PC-9 (cell line): Measurements from ENCODE around the gene XIRP1. TPM values are rescaled to one million over a fixed set of nuclear protein-coding genes. Genes with fewer than 3 reads are reported as not detected.

Source experiments
- BruUV-seq: library from RNA; stranded (reverse); fragments of 400-500 nt; replicated peaks from 2 replicates; lab custom pipeline; 2021; lab: Mats Ljungman, UMichigan
- CTCF ChIA-PET: fragments of 300-600 bp; sonication (Branson Sonifier 250); formaldehyde crosslinking; loops from one replicate; lab custom pipeline; 2022; ENCODE audit warnings: antibody characterized with exemption; lab: Charles Lee
- POLR2A ChIA-PET: fragments of 300-600 bp; sonication (Branson Sonifier 250); formaldehyde crosslinking; loops from one replicate; lab custom pipeline; 2022; ENCODE audit warnings: antibody characterized with exemption; ENCODE audit not compliant: unreplicated experiment; lab: Charles Lee
- DNase-seq, 2 experiments: peaks; one replicate each; pipeline versions ENCODE4 v3.0.0 to v3.0.0-alpha.2; 2015 to 2022; ENCODE audit warnings: mixed read lengths in 1 of 2
- H2AFZ ChIP-seq: fragments of 200-600 bp; sonication (generic); 2 replicates; pipeline ENCODE4 v1.8.1; 2017; ENCODE audit warnings: antibody characterized with exemption
- H3F3A ChIP-seq: fragments of 200-600 bp; sonication (generic); 2 replicates; pipeline ENCODE4 v1.8.1; 2017; ENCODE audit warnings: antibody characterized with exemption, mild to moderate bottlenecking, low read depth; ENCODE audit not compliant: insufficient read depth
- H3K27ac ChIP-seq: fragments of 200-600 bp; sonication (generic); 2 replicates; pipeline ENCODE4 v1.6.1; 2016; ENCODE audit warnings: mixed run types
- H3K27me3 ChIP-seq: fragments of 200-600 bp; sonication (generic); 2 replicates; pipeline ENCODE4 v1.6.1; 2016; ENCODE audit warnings: low read depth, mixed run types; ENCODE audit not compliant: insufficient read depth
- H3K36me3 ChIP-seq: fragments of 200-600 bp; sonication (generic); 2 replicates; pipeline ENCODE4 v1.6.1; 2016; ENCODE audit warnings: low read depth, mixed run types
- H3K4me1 ChIP-seq: fragments of 200-600 bp; sonication (generic); replicated peaks from 2 replicates; pipeline ENCODE4 v1.6.1; 2016; ENCODE audit warnings: mixed run types; ENCODE audit not compliant: insufficient read depth
- H3K4me2 ChIP-seq: fragments of 200-600 bp; sonication (generic); 2 replicates; pipeline ENCODE4 v1.6.1; 2017; ENCODE audit warnings: mixed run types
- H3K4me3 ChIP-seq: fragments of 200-600 bp; sonication (generic); 2 replicates; pipeline ENCODE4 v1.6.1; 2016; ENCODE audit warnings: mixed run types
- H3K79me2 ChIP-seq: fragments of 200-600 bp; sonication (generic); 2 replicates; pipeline ENCODE4 v1.6.1; 2017; ENCODE audit warnings: low read depth, mixed run types
- H3K9me2 ChIP-seq: fragments of 200-600 bp; sonication (generic); 2 replicates; pipeline ENCODE4 v1.8.1; 2017; ENCODE audit warnings: mild to moderate bottlenecking; ENCODE audit not compliant: insufficient read depth
- H3K9me3 ChIP-seq: fragments of 200-600 bp; sonication (generic); 2 replicates; pipeline ENCODE4 v1.8.1; 2016; ENCODE audit warnings: low read depth; ENCODE audit not compliant: insufficient read depth
- H4K20me1 ChIP-seq: fragments of 200-600 bp; sonication (generic); 2 replicates; pipeline ENCODE4 v1.8.1; 2017; ENCODE audit not compliant: insufficient read depth
- EZH2 ChIP-seq: fragments of 200-600 bp; sonication (generic); IDR thresholded peaks from 2 replicates; pipeline ENCODE4 v1.8.0; 2017; ENCODE audit warnings: antibody characterized with exemption, low read depth
- intact Hi-C: fragments of 100-400 bp; cut with micrococcal nuclease; formaldehyde crosslinking; loops from one replicate; pipeline ENCODE4 v1.10.0; 2022; ENCODE audit not compliant: unreplicated experiment
- total RNA-seq: library from RNA; stranded (reverse); gene quantifications from 2 replicates; pipeline ENCODE4 v1.2.3, GENCODE V29; 2021
- TF ChIP-seq, protein P1 (sequence below): fragments of 200-600 bp; sonication (generic); conservative IDR thresholded peaks from 2 replicates; pipeline ENCODE4 v1.6.1; 2017; ENCODE audit warnings: mixed run types, antibody characterized with exemption, mild to moderate bottlenecking, moderate library complexity

XIRP1 gene
- total RNA-seq, 1 experiment from 2014 or later = not detected

DNA sequence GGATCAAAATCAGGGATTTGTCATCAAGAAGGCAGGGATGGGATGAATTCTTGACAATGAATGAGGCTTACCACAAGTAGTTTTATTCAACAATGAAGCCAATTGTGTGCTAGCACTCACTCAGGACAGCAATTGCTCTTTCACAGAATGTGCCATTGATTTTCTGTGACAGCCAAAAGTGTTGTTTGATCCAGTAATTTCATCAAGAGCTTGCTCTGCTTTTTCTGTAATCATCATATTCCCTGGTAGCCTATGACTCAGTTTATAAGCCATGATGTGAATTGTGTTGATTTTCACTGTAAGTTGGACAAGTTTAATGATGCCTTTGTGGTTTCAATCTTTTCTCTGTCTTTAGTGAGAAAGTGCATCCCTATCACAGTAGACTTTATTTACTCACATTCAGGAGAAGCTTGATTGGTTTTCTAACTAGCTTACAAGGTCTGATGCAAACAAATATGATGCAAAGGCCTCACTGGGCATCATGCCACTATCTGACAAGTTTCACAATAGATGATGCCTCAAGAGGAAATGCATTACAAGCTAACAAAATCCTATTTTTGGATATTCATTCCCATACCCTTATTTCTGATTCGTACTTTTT, 25.4 kb downstream of the XIRP1 start:
- Histone ChIP-seq H3K79me2 (no peaks in the 10 kb centered on the region), H3K4me2 (peak overlapping the region; percentile 15; the same call in 1 of the 2 replicates), H3K27ac (peak overlapping the region; percentile 55), H3K9me2 (no peaks in the 10 kb centered on the region), H3K4me3 (no peak overlapping the region), H2AFZ (no peak overlapping the region), H3K36me3 (no peaks in the 10 kb centered on the region), H3K4me1 (peaks cover 28% of the 10 kb centered on the region), H3F3A (peaks cover 16% of the 10 kb centered on the region), H4K20me1 (no peaks in the 10 kb centered on the region), H3K27me3 (no peaks in the 10 kb centered on the region), H3K9me3 (no peaks in the 10 kb centered on the region)
- peak in 1 of 2 experiments; percentile 77 for DNase-seq
- intact Hi-C loops = no loop called here
- TF ChIP-seq, protein P1, sequence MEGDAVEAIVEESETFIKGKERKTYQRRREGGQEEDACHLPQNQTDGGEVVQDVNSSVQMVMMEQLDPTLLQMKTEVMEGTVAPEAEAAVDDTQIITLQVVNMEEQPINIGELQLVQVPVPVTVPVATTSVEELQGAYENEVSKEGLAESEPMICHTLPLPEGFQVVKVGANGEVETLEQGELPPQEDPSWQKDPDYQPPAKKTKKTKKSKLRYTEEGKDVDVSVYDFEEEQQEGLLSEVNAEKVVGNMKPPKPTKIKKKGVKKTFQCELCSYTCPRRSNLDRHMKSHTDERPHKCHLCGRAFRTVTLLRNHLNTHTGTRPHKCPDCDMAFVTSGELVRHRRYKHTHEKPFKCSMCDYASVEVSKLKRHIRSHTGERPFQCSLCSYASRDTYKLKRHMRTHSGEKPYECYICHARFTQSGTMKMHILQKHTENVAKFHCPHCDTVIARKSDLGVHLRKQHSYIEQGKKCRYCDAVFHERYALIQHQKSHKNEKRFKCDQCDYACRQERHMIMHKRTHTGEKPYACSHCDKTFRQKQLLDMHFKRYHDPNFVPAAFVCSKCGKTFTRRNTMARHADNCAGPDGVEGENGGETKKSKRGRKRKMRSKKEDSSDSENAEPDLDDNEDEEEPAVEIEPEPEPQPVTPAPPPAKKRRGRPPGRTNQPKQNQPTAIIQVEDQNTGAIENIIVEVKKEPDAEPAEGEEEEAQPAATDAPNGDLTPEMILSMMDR = no peak
- no peak for TF ChIP-seq EZH2
- BruUV-seq = no TSS peak
- ChIA-PET CTCF (interaction anchor here (1.2 kb wide), 1 partner anchor 42 kb away, joined by 3 read pairs; no protein-coding TSS in a partner anchor), POLR2A (no interaction called here)

DNA sequence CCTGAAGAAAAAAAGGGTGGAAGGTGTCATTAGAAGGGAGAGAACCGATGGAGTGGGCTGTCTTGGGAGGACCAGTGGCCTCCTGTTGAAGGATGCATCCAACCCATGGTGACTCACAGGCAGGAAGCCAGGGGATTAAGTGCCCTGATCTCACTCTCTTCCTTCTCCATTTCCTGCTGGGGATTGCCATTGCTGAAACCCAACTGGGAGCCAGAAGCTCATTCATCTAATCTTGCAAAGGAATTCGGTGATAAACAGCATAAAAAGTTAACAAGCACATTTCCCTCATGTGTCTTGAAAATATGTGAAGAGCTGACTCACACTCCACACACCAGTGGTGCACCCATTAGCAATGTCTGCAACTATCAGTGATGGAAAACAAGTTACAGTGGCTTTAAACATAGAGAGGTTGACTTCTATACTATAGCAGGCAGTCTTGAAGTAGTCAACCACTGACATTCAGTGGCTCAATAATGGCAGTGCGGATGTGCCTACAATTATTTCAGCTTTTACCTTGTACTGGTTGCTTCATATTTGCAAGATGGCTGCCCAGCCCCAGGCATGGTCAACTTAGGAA, 26.2 kb downstream of the XIRP1 start:
- Histone ChIP-seq H2AFZ (no peak overlapping the region), H3K4me2 (peak overlapping the region; percentile 15; the same call in 1 of the 2 replicates), H3K9me3 (no peaks in the 10 kb centered on the region), H3K4me1 (peaks cover 28% of the 10 kb centered on the region), H3K9me2 (no peaks in the 10 kb centered on the region), H3F3A (peaks cover 16% of the 10 kb centered on the region), H3K27me3 (no peaks in the 10 kb centered on the region), H3K27ac (peak overlapping the region; percentile 55), H3K79me2 (no peaks in the 10 kb centered on the region), H3K36me3 (no peaks in the 10 kb centered on the region), H4K20me1 (no peaks in the 10 kb centered on the region), H3K4me3 (no peak overlapping the region)
- no peak for TF ChIP-seq EZH2
- TF ChIP-seq, protein P1 = no peak
- intact Hi-C loops = no loop called here
- no TSS peak for BruUV-seq
- POLR2A ChIA-PET = no interaction called here
- CTCF ChIA-PET = interaction anchor here (1.2 kb wide), 1 partner anchor 41 kb away, joined by 3 read pairs; no protein-coding TSS in a partner anchor
- peak; percentile 25 to 84 for DNase-seq

DNA sequence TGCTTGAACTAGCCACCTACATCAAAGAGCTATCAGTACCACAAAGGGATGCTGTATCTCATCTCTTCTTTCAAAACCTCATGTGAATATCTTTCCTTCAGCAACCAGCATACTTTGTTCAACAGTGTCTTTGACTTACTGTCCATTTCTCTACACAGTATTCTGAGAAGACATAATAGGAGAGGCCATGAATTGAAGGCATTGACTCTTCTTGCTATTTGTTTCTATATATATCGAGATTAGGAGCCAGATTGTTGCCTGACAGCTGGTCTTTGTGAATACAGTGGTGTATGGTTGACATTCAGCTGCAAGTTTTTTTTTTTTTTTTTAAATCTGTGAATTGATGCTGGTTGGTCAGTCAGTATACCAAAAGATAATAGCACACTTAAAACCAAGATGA, 26.9 kb downstream of the XIRP1 start:
- peak overlapping the region; percentile 55; the same call in 1 of the 2 replicates for H3K27ac ChIP-seq
- TF ChIP-seq, protein P1 = no peak
- no peak for TF ChIP-seq EZH2
- H3K79me2 ChIP-seq = no peaks in the 10 kb centered on the region
- no peaks in the 10 kb centered on the region for H4K20me1 ChIP-seq
- no peak overlapping the region for H2AFZ ChIP-seq
- intact Hi-C loops = no loop called here
- no peaks in the 10 kb centered on the region for H3K9me3 ChIP-seq
- H3K9me2 ChIP-seq = no peaks in the 10 kb centered on the region
- H3K36me3 ChIP-seq = no peaks in the 10 kb centered on the region
- peaks cover 28% of the 10 kb centered on the region for H3K4me1 ChIP-seq
- no peak for DNase-seq
- H3F3A ChIP-seq = peaks cover 16% of the 10 kb centered on the region
- no TSS peak for BruUV-seq
- POLR2A ChIA-PET = no interaction called here
- H3K4me2 ChIP-seq = no peak overlapping the region
- CTCF ChIA-PET = no interaction called here
- H3K4me3 ChIP-seq = no peak overlapping the region
- no peaks in the 10 kb centered on the region for H3K27me3 ChIP-seq
